Measurements from ENCODE around the gene PABPN1L. TPM values are rescaled to one million over a fixed set of nuclear protein-coding genes. Genes with fewer than 3 reads are reported as not detected.

The PABPN1L gene
- total and polyA plus RNA-seq, 2 of the 13 experiments (the other 11 are each of a cell fraction or from before 2014, with no cell fraction given), result not detected

- 0 out of 4 replicates have a peak, but pooled peaks of 1 of the 2 experiments have one; percentile 14 for TF ChIP-seq EP300 (IDR thresholded peaks at IDR 0.05; ENCODE audit: low read depth in 2 of 2, low read length in 2 of 2)
- TF ChIP-seq EP300 (CRISPR knock-in tag; IDR thresholded peaks at IDR 0.05; ENCODE audit: borderline replicate concordance), result no peak
- TF ChIP-seq U2AF1 (optimal IDR thresholded peaks at IDR 0.05; ENCODE audit: low read depth, low read length), result no peak
- no peak for TF ChIP-seq ZSCAN9 (CRISPR knock-in tag; IDR thresholded peaks at IDR 0.05; ENCODE audit: borderline replicate concordance)
- TF ChIP-seq CBFB (CRISPR knock-in tag; IDR thresholded peaks at IDR 0.05), result 0 out of 2 replicates have a peak, but pooled peaks have one; percentile 63
- peak; percentile 45; the same call in 1 of the 2 replicates for TF ChIP-seq THAP9 (CRISPR knock-in tag; IDR thresholded peaks at IDR 0.05; ENCODE audit: borderline replicate concordance)
- TF ChIP-seq MATR3 (CRISPR knock-in tag; IDR thresholded peaks at IDR 0.05), result peak; percentile 81; the same call in 1 of the 2 replicates
- TF ChIP-seq ZMYM4 (CRISPR knock-in tag; IDR thresholded peaks at IDR 0.05), result peak; percentile 97
- no peak for TF ChIP-seq ZBTB20 (CRISPR knock-in tag; IDR thresholded peaks at IDR 0.05; ENCODE audit: borderline replicate concordance, low read depth)
- no peak for TF ChIP-seq BCL6 (CRISPR knock-in tag; IDR thresholded peaks at IDR 0.05)
- no peak for TF ChIP-seq ZSCAN29 (CRISPR knock-in tag; conservative IDR thresholded peaks at IDR 0.05)
- no peak for TF ChIP-seq MTERF4 (CRISPR knock-in tag; IDR thresholded peaks at IDR 0.05)
- TF ChIP-seq RELA (CRISPR knock-in tag; IDR thresholded peaks at IDR 0.05), result no peak
- TF ChIP-seq MZF1 (CRISPR knock-in tag; IDR thresholded peaks at IDR 0.05; ENCODE audit: borderline replicate concordance), result no peak
- TF ChIP-seq SMARCE1 (IDR thresholded peaks at IDR 0.05; ENCODE audit: borderline replicate concordance), result no peak
- 0 out of 2 replicates have a peak, but pooled peaks have one; percentile 62 for TF ChIP-seq KLF13 (CRISPR knock-in tag; IDR thresholded peaks at IDR 0.05)
- no peak for TF ChIP-seq ETS1 (CRISPR knock-in tag; IDR thresholded peaks at IDR 0.05)
- TF ChIP-seq ZNF772 (CRISPR knock-in tag; IDR thresholded peaks at IDR 0.05), result no peak
- TF ChIP-seq ZKSCAN1 (IDR thresholded peaks at IDR 0.05; ENCODE audit: low read length), result peak; percentile 31; the same call in 1 of the 2 replicates
- no peak for TF ChIP-seq SMAD3 (CRISPR knock-in tag; IDR thresholded peaks at IDR 0.05)
- no peak; the same call in 1 of the 2 replicates for TF ChIP-seq ZNF333 (CRISPR knock-in tag; IDR thresholded peaks at IDR 0.05; ENCODE audit: borderline replicate concordance)
These were observed 27.4 kb downstream of the PABPN1L start (continued) for GRCh38 chr16:88839026-88839529.

All from HepG2 (cell line).